ENCODE measurements around the gene KDM4B.
"Not testable (repeated sequence)": the region's sequence is repeated elsewhere in the genome, so short reads cannot be mapped to it uniquely, and the experiment has no call there.

The KDM4B gene

GRCh38 chr19:5149508-5149907 lies 180.6 kb downstream of the KDM4B start:
- no peak overlapping the region for H3K4me3 ChIP-seq (ENCODE audit: low read length)
- TF ChIP-seq ZNF274 (IDR thresholded peaks at IDR 0.05; ENCODE audit: low read depth, low read length): no peak

DNA sequence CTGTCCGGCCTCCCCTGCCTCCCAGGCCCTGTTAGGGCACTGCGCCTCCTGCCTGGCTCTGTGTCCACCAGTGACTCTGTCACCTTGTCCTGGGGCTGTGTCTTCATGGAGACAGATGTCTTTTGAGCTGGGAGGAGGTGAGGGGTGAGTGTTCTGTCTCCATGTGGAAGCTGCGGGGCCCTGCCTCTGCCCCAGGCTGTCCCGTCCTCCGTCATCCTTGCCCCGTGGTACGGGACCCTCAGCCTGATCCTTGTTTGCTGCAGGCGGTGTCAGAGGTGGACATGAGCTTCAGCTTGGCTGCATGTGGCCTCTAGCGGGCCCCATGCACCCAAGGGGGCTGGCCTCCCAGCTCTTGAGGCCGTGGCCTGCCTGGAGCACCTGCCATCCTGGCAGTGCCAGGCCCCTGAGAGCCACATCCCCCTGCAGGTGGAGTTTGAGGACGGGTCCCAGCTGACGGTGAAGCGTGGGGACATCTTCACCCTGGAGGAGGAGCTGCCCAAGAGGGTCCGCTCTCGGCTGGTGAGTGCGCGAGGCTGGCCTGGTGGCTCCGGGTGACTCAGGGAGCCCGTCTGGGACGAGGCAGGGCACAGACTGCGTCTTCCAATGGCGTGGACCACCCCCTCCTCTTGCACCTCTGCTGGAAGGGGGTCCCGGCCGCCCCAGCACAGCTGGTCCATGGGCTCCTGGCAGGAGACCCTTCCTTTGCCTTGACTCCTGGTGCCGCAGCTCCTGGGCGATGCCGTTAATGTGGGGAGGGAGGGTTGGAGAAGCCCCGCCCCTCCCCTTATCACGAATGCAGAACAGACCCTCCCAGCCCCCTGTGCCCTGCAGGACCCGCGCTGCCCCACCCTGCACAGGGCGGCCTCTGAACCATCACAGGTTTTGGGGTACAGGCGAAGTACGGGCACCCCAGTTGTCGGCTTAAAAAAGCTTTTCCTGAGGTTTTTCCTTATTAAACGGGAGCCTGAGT lies 181.3 kb downstream of the KDM4B start:
- TF ChIP-seq ZNF274 (IDR thresholded peaks at IDR 0.05; ENCODE audit: low read depth, low read length): no peak
- no peak overlapping the region for H3K4me3 ChIP-seq (ENCODE audit: low read length)

GRCh38 chr19:5150902-5151741 lies 182.2 kb downstream of the KDM4B start:
- H3K4me3 ChIP-seq (ENCODE audit: low read length): no peak overlapping the region
- TF ChIP-seq ZNF274 (IDR thresholded peaks at IDR 0.05; ENCODE audit: low read depth, low read length): no peak

DNA sequence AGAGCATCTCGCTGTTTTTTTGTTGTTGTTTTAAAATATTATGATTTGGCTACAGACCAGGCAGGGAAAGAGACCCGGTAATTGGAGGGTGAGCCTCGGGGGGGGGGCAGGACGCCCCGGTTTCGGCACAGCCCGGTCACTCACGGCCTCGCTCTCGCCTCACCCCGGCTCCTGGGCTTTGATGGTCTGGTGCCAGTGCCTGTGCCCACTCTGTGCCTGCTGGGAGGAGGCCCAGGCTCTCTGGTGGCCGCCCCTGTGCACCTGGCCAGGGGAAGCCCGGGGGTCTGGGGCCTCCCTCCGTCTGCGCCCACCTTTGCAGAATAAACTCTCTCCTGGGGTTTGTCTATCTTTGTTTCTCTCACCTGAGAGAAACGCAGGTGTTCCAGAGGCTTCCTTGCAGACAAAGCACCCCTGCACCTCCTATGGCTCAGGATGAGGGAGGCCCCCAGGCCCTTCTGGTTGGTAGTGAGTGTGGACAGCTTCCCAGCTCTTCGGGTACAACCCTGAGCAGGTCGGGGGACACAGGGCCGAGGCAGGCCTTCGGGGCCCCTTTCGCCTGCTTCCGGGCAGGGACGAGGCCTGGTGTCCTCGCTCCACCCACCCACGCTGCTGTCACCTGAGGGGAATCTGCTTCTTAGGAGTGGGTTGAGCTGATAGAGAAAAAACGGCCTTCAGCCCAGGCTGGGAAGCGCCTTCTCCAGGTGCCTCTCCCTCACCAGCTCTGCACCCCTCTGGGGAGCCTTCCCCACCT lies 183.3 kb downstream of the KDM4B start:
- no peak for TF ChIP-seq ZNF274 (IDR thresholded peaks at IDR 0.05; ENCODE audit: low read depth, low read length)
- H3K4me3 ChIP-seq (ENCODE audit: low read length): no peak overlapping the region

GRCh38 chr19:5152767-5153532 lies 184.0 kb downstream of the KDM4B start:
- H3K4me3 ChIP-seq (ENCODE audit: low read length): no peak overlapping the region
- TF ChIP-seq ZNF274 (IDR thresholded peaks at IDR 0.05; ENCODE audit: low read depth, low read length): no peak

GRCh38 chr19:5153601-5154128 lies 184.8 kb downstream of the KDM4B start:
- H3K4me3 ChIP-seq (ENCODE audit: low read length): no peak overlapping the region
- no peak for TF ChIP-seq ZNF274 (IDR thresholded peaks at IDR 0.05; ENCODE audit: low read depth, low read length)

DNA sequence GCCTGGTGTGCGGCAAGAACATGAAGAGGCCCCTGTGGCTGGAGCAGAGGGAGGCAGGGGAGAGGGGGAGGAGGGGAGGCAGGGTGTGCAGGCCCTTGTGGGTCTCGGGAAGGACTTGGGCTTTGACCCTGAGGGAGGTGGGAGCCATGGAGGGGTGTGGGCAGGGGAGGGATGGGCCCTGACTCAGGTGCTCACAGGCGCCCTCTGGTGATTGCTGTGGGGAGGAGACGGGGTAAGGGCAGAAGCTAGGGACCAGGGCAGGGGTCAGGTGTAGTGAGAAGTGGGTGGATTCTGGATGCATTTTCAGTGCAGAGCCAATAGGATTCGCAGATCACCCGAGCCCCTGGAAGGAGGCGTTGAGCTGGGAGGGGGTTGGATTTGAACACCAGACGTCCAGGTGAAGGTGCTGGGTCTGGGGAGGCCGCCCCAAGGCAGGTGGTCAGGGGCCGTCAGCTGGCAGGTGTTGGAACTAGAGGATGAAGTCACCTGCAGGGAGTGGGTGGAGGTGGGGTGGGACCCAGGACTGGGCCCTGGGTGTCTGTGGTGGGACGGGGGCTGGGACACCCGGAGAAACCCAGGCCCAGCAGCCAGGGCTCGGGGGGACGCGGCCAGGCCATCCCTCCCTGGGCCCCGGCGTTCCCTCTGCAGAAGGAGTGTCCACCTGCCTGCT lies 185.4 kb downstream of the KDM4B start:
- H3K4me3 ChIP-seq (ENCODE audit: low read length): no peak overlapping the region
- TF ChIP-seq ZNF274 (IDR thresholded peaks at IDR 0.05; ENCODE audit: low read depth, low read length): no peak

- TF ChIP-seq ZNF274 (IDR thresholded peaks at IDR 0.05; ENCODE audit: low read depth, low read length): no peak
- no peak overlapping the region for H3K4me3 ChIP-seq (ENCODE audit: low read length)
These were observed 186.0 kb downstream of the KDM4B start for GRCh38 chr19:5154799-5155426.

DNA sequence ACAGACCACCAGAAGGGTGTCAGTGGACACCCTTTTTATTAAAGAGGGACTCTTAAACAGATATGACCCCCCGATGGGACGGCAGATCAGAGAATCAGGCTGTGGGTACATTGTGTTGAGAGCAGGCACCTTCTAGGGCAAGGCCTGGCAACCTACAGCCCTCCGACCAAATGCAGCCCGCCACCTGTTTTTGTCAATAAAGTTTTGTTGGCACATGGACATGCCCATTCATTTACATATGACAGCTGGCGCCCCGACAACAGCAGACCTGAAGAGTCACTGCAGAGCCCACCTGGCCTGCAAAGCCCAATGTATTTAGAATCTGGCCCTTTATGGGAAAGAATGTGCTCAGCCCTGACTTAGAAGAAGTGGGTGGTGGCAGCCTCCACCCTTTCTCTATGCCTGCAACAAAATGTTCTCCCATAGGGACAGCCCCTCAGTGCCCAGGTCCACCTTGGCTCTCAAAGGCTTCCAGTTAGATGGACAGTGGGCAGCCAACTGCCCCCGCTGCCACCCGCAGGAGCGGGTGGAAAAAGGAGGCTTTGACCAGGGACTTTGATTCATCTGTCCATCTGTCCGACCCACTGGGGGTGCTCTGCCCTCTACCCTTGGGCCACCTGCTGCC lies 186.8 kb downstream of the KDM4B start:
- H3K4me3 ChIP-seq (ENCODE audit: low read length): no peak overlapping the region
- TF ChIP-seq ZNF274 (IDR thresholded peaks at IDR 0.05; ENCODE audit: low read depth, low read length): no peak

GRCh38 chr19:5156231-5156986 lies 187.5 kb downstream of the KDM4B start:
- TF ChIP-seq ZNF274 (IDR thresholded peaks at IDR 0.05; ENCODE audit: low read depth, low read length): no peak

GRCh38 chr19:5157186-5157585 lies 188.3 kb downstream of the KDM4B start:
- TF ChIP-seq ZNF274 (IDR thresholded peaks at IDR 0.05; ENCODE audit: low read depth, low read length): no peak
- H3K4me3 ChIP-seq (ENCODE audit: low read length): no peak overlapping the region

More at GRCh38 chr19:5156231-5156986, 187.5 kb downstream of the KDM4B start:
- H3K4me3 ChIP-seq (ENCODE audit: low read length): no peak overlapping the region

GRCh38 chr19:5158549-5159134 lies 189.7 kb downstream of the KDM4B start:
- not testable (repeated sequence) for H3K4me3 ChIP-seq (ENCODE audit: low read length)

GRCh38 chr19:5160158-5160795 lies 191.4 kb downstream of the KDM4B start:
- not testable (repeated sequence) for H3K4me3 ChIP-seq (ENCODE audit: low read length)

DNA sequence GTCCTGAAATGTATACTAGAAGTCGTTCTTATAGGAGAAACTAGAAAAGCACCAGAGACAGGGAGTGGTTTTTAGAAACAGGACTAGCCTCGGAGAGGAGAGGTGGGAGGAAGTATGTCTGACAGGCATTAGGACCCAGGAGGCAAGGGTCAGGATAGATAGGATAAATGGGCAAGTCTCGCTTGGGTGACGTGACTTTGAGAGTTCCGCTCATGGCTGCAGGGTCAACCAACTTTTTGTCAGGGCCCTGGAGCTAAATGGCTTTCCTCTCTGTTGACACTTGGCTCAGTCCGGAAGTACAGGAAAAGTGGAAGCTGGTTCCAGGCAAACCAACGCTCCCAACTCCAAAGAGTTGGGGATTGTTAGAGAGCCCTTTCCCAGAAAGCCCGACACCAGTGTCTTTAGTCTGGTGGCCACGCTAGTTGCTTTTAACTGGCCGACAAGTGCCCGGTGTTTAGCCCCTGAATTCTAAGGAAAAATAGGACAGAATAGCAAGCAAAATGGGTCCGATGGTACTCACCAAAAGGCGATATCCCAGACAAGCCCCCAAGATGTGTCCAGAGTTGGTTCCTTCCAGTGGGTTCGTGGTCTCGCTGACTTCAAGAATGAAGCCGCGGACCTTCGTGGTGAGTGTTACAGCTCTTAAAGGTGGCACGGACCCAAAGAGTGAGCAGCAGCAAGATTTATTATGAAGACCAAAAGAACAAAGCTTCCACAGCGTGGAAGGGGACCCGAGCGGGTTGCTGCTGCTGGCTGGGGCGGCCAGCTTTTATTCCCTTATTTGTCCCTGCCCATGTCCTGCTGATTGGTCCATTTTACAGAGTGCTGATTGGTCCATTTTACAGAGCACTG lies 196.2 kb downstream of the KDM4B start:
- not testable (repeated sequence) for H3K4me3 ChIP-seq (ENCODE audit: low read length)
